ENCODE data around the gene COL17A1.
A peak's percentile ranks its signal among the peaks of the same experiment; 100 is the strongest.

Gene COL17A1

GRCh38 chr10:103990531-103990930 lies 95.1 kb downstream of the COL17A1 start:
- DNase-seq = no peak
- no peak overlapping the region for H3K27ac ChIP-seq
- H3K27me3 ChIP-seq (replicated peaks) = no peaks in the 10 kb centered on the region
- H3K4me3 ChIP-seq (ENCODE audit: low read depth, low read length) = no peak overlapping the region
- TF ChIP-seq CTCF (IDR thresholded peaks at IDR 0.05; ENCODE audit: low read depth, low read length, missing control alignments) = no peak
- in situ Hi-C loops (cut with HindIII; ENCODE audit: low pct_ligation_motif_present, low sequenced_read_pairs) = no loop called here
- H3K36me3 ChIP-seq (replicated peaks) = no peaks in the 10 kb centered on the region

GRCh38 chr10:103990121-103990520 lies 95.6 kb downstream of the COL17A1 start:
- H3K36me3 ChIP-seq (replicated peaks) = no peaks in the 10 kb centered on the region
- no peak overlapping the region for H3K27ac ChIP-seq
- H3K4me3 ChIP-seq (ENCODE audit: low read depth, low read length) = no peak overlapping the region
- no peak for TF ChIP-seq CTCF (IDR thresholded peaks at IDR 0.05; ENCODE audit: low read depth, low read length, missing control alignments)
- no peak for DNase-seq
- in situ Hi-C loops (cut with HindIII; ENCODE audit: low pct_ligation_motif_present, low sequenced_read_pairs) = no loop called here
- H3K27me3 ChIP-seq (replicated peaks) = no peaks in the 10 kb centered on the region

- Histone ChIP-seq H3K27ac (no peak overlapping the region), H3K27me3 (replicated peaks) (no peaks in the 10 kb centered on the region), H3K36me3 (replicated peaks) (no peaks in the 10 kb centered on the region), H3K4me3 (ENCODE audit: low read depth, low read length) (no peak overlapping the region)
- in situ Hi-C loops (cut with HindIII; ENCODE audit: low pct_ligation_motif_present, low sequenced_read_pairs) = no loop called here
- TF ChIP-seq CTCF (IDR thresholded peaks at IDR 0.05; ENCODE audit: low read depth, low read length, missing control alignments) = no peak
- no peak for DNase-seq
Measured at GRCh38 chr10:103986360-103986759, 99.3 kb downstream of the COL17A1 start.

- no peak for TF ChIP-seq CTCF (IDR thresholded peaks at IDR 0.05; ENCODE audit: low read depth, low read length, missing control alignments)
- no peak for DNase-seq
- Histone ChIP-seq H3K4me3 (ENCODE audit: low read depth, low read length) (no peak overlapping the region), H3K36me3 (replicated peaks) (no peaks in the 10 kb centered on the region), H3K27me3 (replicated peaks) (no peaks in the 10 kb centered on the region), H3K27ac (no peak overlapping the region)
- in situ Hi-C loops (cut with HindIII; ENCODE audit: low pct_ligation_motif_present, low sequenced_read_pairs) = no loop called here
Measured at GRCh38 chr10:103985726-103986125, 100.0 kb downstream of the COL17A1 start.

- in situ Hi-C loops (cut with HindIII; ENCODE audit: low pct_ligation_motif_present, low sequenced_read_pairs) = no loop called here
- Histone ChIP-seq H3K36me3 (replicated peaks) (no peaks in the 10 kb centered on the region), H3K27ac (no peak overlapping the region), H3K27me3 (replicated peaks) (no peaks in the 10 kb centered on the region), H3K4me3 (ENCODE audit: low read depth, low read length) (no peak overlapping the region)
- no peak for DNase-seq
- TF ChIP-seq CTCF (IDR thresholded peaks at IDR 0.05; ENCODE audit: low read depth, low read length, missing control alignments) = no peak
Measured at GRCh38 chr10:103983367-103983911, 102.2 kb downstream of the COL17A1 start.

GRCh38 chr10:103982639-103983038 lies 103.0 kb downstream of the COL17A1 start:
- no peak for DNase-seq
- Histone ChIP-seq H3K27ac (no peak overlapping the region), H3K36me3 (replicated peaks) (no peaks in the 10 kb centered on the region), H3K27me3 (replicated peaks) (no peaks in the 10 kb centered on the region), H3K4me3 (ENCODE audit: low read depth, low read length) (no peak overlapping the region)
- in situ Hi-C loops (cut with HindIII; ENCODE audit: low pct_ligation_motif_present, low sequenced_read_pairs) = no loop called here
- peak; percentile 54 for TF ChIP-seq CTCF (IDR thresholded peaks at IDR 0.05; ENCODE audit: low read depth, low read length, missing control alignments)
